ENCODE data around the gene PDE4D.

The PDE4D gene

DNA sequence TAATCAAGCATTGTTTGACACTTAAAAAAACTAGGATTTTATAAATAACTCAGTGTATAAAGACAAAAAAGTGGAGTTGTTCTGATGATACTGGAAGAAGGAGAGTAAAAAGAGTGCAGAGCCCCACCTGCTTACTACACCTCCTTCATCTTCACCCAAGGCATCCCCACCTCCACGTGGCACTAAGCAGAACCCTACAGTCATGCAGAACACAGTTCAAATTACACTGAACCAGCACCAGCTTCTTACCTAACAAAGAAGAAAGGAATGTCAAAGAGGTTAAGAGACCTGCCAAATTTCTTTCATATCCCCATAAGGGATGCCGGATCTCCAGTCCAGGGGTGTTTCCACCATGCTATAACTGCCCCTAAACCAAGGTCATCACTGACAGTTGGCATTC, 55.5 kb downstream of the PDE4D start:
- FAIRE-seq, result no peak
- TF ChIP-seq POLR2AphosphoS5 (IDR thresholded peaks at IDR 0.05; ENCODE audit: low read depth, low read length) (no peak), TAF1 (IDR thresholded peaks at IDR 0.05; ENCODE audit: borderline replicate concordance, low read depth, low read length) (no peak), POLR2A (IDR thresholded peaks at IDR 0.05; ENCODE audit: low read depth, low read length) (no peak)
- DNase-seq (ENCODE audit: insufficient read length), result no peak

DNA sequence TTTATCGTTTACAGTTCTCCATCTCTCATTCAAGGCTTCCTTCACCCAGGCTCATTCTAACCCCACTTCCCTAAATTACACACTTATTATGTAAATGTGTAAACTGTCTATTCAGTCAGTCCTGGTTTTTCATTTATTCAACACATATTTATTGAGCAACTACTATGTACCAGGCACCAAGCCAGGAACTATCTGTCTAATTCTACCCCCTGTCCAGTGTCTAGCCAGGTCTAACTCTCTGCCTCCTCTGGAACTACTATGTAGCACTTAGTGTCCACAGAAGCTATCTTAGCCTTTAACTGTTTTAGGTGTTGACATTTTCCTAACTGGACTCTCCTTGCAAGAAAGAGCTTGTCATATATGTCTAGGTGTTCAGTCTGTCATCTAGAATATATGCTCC, 56.5 kb downstream of the PDE4D start:
- TF ChIP-seq POLR2AphosphoS5 (IDR thresholded peaks at IDR 0.05; ENCODE audit: low read depth, low read length) (no peak), TAF1 (IDR thresholded peaks at IDR 0.05; ENCODE audit: borderline replicate concordance, low read depth, low read length) (no peak), POLR2A (IDR thresholded peaks at IDR 0.05; ENCODE audit: low read depth, low read length) (no peak)
- DNase-seq (ENCODE audit: insufficient read length) (no peak), FAIRE-seq (no peak)

DNA sequence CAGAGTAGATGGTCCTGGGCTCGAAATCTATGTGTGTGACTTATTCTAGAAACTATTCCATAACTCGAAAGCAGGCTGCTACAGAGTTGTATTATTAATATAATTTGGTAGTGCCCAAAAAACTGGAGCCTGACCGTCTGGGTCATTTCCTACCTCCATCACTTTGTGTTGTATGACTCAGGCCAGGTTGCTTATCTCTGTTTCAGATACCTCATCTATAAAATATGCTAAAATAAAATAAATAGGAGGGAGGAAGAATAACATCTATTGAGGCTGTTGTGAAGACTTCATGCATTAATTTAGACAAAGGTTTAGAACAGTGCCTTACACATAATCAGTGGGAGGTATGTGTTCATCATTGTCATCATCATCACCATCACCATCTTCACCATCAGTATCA, 57.7 kb downstream of the PDE4D start:
- no peak for FAIRE-seq
- TF ChIP-seq POLR2AphosphoS5 (IDR thresholded peaks at IDR 0.05; ENCODE audit: low read depth, low read length) (no peak), POLR2A (IDR thresholded peaks at IDR 0.05; ENCODE audit: low read depth, low read length) (no peak), TAF1 (IDR thresholded peaks at IDR 0.05; ENCODE audit: borderline replicate concordance, low read depth, low read length) (no peak)
- DNase-seq (ENCODE audit: insufficient read length), result no peak

DNA sequence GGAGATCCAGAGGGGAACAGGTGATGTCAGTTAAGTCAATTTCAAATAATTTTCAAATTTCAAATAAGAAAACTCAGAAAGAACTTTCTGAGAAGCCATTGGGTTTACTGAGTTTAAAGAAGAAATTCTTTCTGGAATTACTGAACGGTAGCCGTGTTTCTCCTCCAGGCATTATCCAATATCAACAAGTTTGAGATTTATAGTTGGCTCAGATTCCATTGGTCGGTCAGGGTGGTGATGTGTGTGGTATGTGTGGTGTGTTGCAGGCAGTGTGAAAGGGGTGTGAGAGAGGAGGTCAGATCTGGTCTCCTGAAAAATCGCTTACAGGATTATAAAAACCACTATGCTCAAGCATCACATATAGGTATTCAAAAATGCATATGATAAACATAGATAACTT, 60.1 kb downstream of the PDE4D start:
- TF ChIP-seq POLR2A (IDR thresholded peaks at IDR 0.05; ENCODE audit: low read depth, low read length), result no peak
- no peak for TF ChIP-seq TAF1 (IDR thresholded peaks at IDR 0.05; ENCODE audit: borderline replicate concordance, low read depth, low read length)
- no peak for TF ChIP-seq POLR2AphosphoS5 (IDR thresholded peaks at IDR 0.05; ENCODE audit: low read depth, low read length)
- DNase-seq (ENCODE audit: insufficient read length) (no peak), FAIRE-seq (no peak)

DNA sequence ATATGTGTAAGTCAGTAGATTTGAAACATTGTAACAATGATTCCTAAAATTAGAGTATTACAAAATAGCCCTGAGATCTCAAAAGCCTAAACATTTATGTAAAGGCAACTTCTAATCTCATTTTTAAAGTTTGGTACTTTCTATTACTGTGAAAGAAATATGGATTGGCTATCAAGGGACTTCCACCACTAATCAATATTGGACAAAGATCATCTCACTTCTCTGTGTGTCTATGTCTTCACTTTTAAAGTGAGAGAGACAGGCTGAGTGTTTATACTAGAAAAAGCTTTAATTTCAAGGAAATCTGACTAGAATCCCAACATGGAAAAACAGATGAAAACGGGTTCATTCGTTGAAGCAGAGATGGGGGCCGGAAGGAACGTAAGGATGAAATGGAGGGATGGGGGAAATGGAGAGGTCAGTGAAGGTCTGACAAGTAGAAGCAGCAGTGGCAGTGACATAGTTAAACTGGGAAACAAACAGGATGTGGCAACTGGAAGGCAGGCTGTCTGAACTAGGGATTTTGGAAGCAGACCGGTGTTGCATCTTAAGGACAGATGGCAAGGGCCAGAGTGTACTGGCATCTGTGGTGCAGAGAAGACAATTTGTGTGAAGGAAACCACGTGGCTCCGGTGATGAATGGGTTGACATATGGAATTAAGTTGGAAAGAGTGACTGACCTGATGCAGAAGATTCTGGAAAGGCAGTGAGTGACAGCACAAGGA, 60.8 kb downstream of the PDE4D start:
- no peak for TF ChIP-seq TAF1 (IDR thresholded peaks at IDR 0.05; ENCODE audit: borderline replicate concordance, low read depth, low read length)
- TF ChIP-seq POLR2AphosphoS5 (IDR thresholded peaks at IDR 0.05; ENCODE audit: low read depth, low read length), result no peak
- no peak for TF ChIP-seq POLR2A (IDR thresholded peaks at IDR 0.05; ENCODE audit: low read depth, low read length)
- FAIRE-seq, result no peak

DNA sequence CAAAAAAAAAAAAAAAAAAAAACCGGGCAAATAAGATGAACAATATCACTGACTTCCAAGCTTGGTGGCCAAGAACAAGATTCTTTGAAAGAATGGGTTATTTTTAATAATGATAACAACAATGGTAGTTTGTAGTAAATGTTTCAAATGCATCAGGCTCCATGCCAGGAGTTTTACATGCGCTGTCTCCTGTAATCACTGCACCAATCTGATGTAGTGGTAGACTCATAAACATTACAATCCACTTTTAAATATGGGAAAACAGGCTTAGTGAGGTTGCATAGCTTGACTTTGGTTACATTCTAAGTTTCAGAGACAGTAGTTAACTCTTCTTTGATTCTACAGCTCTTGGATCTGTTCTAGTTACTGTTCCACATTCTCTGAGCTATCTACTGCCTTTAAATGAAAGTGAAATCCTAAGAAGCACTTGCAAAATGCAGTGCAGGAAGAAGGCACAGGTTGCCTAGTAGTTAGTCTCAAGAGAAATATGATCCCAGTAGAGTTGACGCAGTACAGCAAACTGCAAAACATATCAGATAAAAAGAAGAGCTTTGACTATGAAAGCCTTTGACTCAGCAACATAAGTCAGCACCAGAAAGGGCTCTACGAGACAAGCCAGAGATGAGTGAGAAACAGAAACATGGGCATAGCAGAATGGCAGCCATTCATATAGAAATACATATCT, 62.1 kb downstream of the PDE4D start:
- FAIRE-seq, result no peak
- TF ChIP-seq POLR2AphosphoS5 (IDR thresholded peaks at IDR 0.05; ENCODE audit: low read depth, low read length) (no peak), POLR2A (IDR thresholded peaks at IDR 0.05; ENCODE audit: low read depth, low read length) (no peak), TAF1 (IDR thresholded peaks at IDR 0.05; ENCODE audit: borderline replicate concordance, low read depth, low read length) (no peak)
- no peak for DNase-seq (ENCODE audit: insufficient read length)

More for the DNA sequence above, 60.8 kb downstream of the PDE4D start:
- DNase-seq (ENCODE audit: insufficient read length), result no peak

DNA sequence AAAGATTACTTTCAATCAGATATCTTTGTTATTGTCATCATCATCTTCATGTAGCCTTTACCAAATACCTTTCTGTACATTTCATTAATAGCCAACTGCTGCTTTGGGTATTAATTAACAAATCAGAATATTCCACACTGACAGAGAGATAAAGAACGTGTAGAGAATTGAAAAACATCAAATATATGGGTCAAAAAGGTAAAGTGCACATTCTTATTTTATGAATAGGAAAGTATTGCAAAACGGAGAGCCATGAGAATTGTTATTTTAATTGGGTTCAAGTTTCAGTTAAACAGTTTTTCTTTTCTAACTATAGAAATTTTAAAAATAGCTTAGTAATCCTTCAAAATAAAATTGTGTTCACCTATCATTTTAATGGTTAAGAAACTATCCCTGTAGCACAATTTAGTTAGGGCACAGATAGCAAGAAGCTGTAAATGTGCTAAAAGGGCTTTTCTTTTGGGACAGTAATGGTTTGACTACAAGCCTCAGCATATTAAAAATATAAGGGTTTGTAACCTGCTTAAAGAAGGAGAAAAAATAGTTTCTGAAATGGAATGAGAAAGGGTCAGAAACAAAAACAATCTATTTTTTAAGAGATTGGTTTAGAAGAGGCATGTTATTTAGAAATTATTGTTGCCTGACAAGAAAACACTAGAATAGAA, 62.9 kb downstream of the PDE4D start:
- TF ChIP-seq TAF1 (IDR thresholded peaks at IDR 0.05; ENCODE audit: borderline replicate concordance, low read depth, low read length) (no peak), POLR2A (IDR thresholded peaks at IDR 0.05; ENCODE audit: low read depth, low read length) (no peak), POLR2AphosphoS5 (IDR thresholded peaks at IDR 0.05; ENCODE audit: low read depth, low read length) (no peak)
- DNase-seq (ENCODE audit: insufficient read length) (no peak), FAIRE-seq (no peak)

DNA sequence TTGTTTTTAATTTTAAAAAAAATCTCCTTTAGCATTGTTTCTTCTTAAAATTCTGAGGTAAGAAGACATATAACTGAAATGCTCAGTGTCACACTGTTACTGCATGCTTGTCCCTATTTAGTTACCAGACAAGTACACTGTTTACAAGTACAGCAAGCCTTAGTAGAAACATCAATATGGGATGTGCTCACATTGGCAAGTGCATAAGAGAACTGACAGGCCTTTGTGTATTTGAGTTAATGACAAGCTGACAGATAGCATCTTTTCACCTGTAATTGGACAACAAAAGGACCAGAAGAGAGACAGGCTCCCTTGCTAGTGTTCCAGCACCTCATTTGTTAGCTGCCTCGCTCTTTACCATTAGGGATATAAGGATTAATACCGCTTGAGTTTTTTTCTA, 63.6 kb downstream of the PDE4D start:
- DNase-seq (ENCODE audit: insufficient read length), result no peak
- TF ChIP-seq TAF1 (IDR thresholded peaks at IDR 0.05; ENCODE audit: borderline replicate concordance, low read depth, low read length) (no peak), POLR2A (IDR thresholded peaks at IDR 0.05; ENCODE audit: low read depth, low read length) (no peak), POLR2AphosphoS5 (IDR thresholded peaks at IDR 0.05; ENCODE audit: low read depth, low read length) (no peak)
- no peak for FAIRE-seq

DNA sequence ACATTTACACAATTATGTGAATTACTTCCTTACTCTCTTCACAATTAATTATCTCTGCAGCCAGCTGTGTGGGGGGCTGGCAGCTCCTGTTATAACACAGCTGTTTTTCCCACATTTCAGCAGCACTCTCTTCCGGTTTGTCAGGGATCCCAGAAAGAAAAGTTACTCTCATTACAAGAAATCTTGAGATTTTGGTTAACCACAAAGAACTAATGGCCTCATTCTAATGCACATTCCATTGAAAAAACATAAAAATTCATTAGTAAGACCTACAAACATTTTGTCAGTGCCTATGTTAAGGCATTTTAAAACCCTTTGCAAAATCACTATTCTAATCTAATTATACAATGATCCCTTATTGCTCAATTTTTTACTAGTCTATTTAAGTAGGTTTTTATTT, 64.1 kb downstream of the PDE4D start:
- DNase-seq (ENCODE audit: insufficient read length) (no peak), FAIRE-seq (no peak)
- TF ChIP-seq POLR2AphosphoS5 (IDR thresholded peaks at IDR 0.05; ENCODE audit: low read depth, low read length), result no peak
- no peak for TF ChIP-seq TAF1 (IDR thresholded peaks at IDR 0.05; ENCODE audit: borderline replicate concordance, low read depth, low read length)
- TF ChIP-seq POLR2A (IDR thresholded peaks at IDR 0.05; ENCODE audit: low read depth, low read length), result no peak

DNA sequence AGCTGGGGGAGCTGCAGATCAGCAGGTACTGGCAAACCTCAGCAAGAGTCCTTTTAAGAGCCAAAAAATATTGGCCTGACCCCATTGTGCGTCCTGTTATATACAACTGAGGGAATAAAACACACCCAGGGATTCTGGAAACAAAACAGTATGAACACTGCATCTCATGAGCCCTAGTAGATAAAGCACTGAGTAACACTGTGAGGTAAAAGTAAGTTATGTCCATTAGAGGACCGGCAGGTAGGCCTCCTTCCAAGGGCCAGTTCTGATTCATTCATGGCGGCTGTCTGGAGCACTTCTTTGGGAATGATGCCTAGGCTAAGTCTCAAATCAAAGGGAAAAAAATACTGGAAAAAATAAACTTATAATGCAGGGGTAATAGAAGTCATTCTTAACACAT, 64.9 kb downstream of the PDE4D start:
- no peak for FAIRE-seq
- DNase-seq (ENCODE audit: insufficient read length), result no peak
- TF ChIP-seq POLR2AphosphoS5 (IDR thresholded peaks at IDR 0.05; ENCODE audit: low read depth, low read length), result no peak
- TF ChIP-seq POLR2A (IDR thresholded peaks at IDR 0.05; ENCODE audit: low read depth, low read length), result no peak
- no peak for TF ChIP-seq TAF1 (IDR thresholded peaks at IDR 0.05; ENCODE audit: borderline replicate concordance, low read depth, low read length)

DNA sequence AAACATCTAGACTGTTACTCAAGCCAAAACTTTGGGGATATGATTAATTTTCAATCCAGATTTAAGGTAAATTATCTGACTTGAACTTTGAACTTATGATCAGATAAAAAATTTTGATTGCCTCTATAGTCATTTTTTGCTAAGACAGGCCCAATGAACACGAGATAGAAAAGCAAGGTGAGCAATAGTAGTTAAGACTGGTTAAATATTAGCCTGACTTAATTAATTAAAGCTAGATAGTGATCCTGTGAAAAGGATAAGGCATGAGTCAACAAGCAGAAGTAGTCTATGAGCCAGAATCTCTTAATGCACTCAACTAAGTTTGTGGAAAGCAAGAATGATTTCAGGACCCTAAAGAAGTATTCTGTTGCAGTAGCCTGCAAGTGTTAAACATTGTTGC, 66.5 kb downstream of the PDE4D start:
- FAIRE-seq (no peak), DNase-seq (ENCODE audit: insufficient read length) (no peak)
- no peak for TF ChIP-seq POLR2A (IDR thresholded peaks at IDR 0.05; ENCODE audit: low read depth, low read length)
- TF ChIP-seq POLR2AphosphoS5 (IDR thresholded peaks at IDR 0.05; ENCODE audit: low read depth, low read length), result no peak
- TF ChIP-seq TAF1 (IDR thresholded peaks at IDR 0.05; ENCODE audit: borderline replicate concordance, low read depth, low read length), result no peak
